Stimulated activated naive CD4-positive, alpha-beta T cell treated with Interleukin-2 at 50 U/mL for 16 hours (primary cell): ENCODE results near the gene IQGAP3.
"Not testable (repeated sequence)": the region's sequence is repeated elsewhere in the genome, so short reads cannot be mapped to it uniquely, and the experiment has no call there.

Experiments used
- DNase-seq: peaks from one replicate; lab custom pipeline; 2025; lab: John Stamatoyannopoulos, UW

Gene IQGAP3

GRCh38 chr1:156592910-156593660 lies 20.7 kb upstream of the IQGAP3 start:
- no peak for DNase-seq

GRCh38 chr1:156592158-156592909 lies 20.0 kb upstream of the IQGAP3 start:
- no peak for DNase-seq

- DNase-seq: peak; percentile 67
Observed at GRCh38 chr1:156591432-156592157, 19.2 kb upstream of the IQGAP3 start, which contains the start of gene NAXE. NAXE (plus strand) TSS chr1:156591776; CDS start chr1:156591805, 29 bp downstream.

- no peak for DNase-seq
Observed at GRCh38 chr1:156591181-156591431, 18.7 kb upstream of the IQGAP3 start.

- no peak for DNase-seq
Observed at GRCh38 chr1:156590326-156591180, 18.2 kb upstream of the IQGAP3 start.

- DNase-seq: no peak
Observed at GRCh38 chr1:156589546-156589945, 17.2 kb upstream of the IQGAP3 start.

- not testable (repeated sequence) for DNase-seq
Observed at GRCh38 chr1:156587927-156588326, 15.6 kb upstream of the IQGAP3 start.

- no peak for DNase-seq
Observed at GRCh38 chr1:156586892-156587477, 14.6 kb upstream of the IQGAP3 start.

- no peak for DNase-seq
Observed at GRCh38 chr1:156586323-156586722, 14.0 kb upstream of the IQGAP3 start.

GRCh38 chr1:156584813-156585212 lies 12.4 kb upstream of the IQGAP3 start:
- no peak for DNase-seq

GRCh38 chr1:156583821-156584622 lies 11.7 kb upstream of the IQGAP3 start:
- DNase-seq: peak; percentile 53

- no peak for DNase-seq
Observed at GRCh38 chr1:156582388-156583017, 10.1 kb upstream of the IQGAP3 start.

- no peak for DNase-seq
Observed at GRCh38 chr1:156581661-156582387, 9.5 kb upstream of the IQGAP3 start.

GRCh38 chr1:156579472-156579871 lies 7.1 kb upstream of the IQGAP3 start, which contains the start of gene TTC24:
TTC24 (plus strand) TSS chr1:156579723; CDS start chr1:156581365, 1,642 bp downstream.
- DNase-seq: no peak

GRCh38 chr1:156578055-156578454 lies 5.7 kb upstream of the IQGAP3 start:
- DNase-seq: no peak

GRCh38 chr1:156577550-156577949 lies 5.2 kb upstream of the IQGAP3 start:
- no peak for DNase-seq

GRCh38 chr1:156574039-156574633 lies 1.8 kb upstream of the IQGAP3 start:
- no peak for DNase-seq

GRCh38 chr1:156572663-156573018 lies 276 bp upstream of the IQGAP3 start:
- DNase-seq: no peak

- DNase-seq: no peak
Observed at GRCh38 chr1:156571261-156571852, 1.0 kb downstream of the IQGAP3 start.
